Measurements from ENCODE around the gene SMPD4.
A peak's percentile ranks its signal among the peaks of the same experiment; 100 is the strongest.
"Not testable (repeated sequence)": the region's sequence is repeated elsewhere in the genome, so short reads cannot be mapped to it uniquely, and the experiment has no call there.

The SMPD4 gene

DNA sequence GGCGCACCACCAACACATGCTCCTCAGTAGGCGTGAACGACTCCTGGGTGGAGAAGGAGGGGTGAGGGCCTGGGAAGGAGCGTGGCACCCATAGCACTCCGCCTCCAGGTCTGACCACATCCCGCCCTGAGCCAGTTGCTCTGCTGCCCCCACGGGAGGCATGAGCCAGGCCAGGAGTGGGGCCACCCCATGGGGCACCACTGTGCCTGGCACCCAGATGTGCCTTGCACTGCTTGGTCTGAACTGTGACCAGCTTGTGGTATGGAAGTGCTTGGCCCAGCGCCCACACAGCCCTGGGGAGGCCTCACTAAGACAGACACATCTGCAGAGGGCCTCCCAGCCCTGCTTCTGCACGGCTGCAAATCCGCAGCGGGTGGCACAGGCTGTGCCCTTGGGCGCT lies 24.0 kb downstream of the SMPD4 start:
- peak; percentile 24 for DNase-seq

DNA sequence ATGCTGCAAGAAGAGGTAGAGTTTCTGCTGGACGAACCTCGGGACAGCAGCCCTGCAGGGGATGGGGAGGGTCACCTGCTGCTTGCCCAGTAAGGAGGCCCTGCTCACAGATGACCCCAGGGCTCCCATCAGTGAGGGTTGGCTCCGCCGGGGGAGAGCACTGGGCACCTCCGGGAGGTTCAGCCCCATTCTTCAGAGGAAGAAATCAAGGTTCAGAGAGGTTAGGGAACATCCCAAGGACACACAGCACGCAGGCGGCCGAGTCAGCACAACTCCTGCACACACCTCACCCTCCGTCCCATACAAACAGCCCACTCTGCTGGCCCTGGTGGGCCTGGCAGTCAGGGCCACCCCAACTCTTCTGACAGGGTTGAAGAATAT lies 24.8 kb downstream of the SMPD4 start:
- no peak for DNase-seq

DNA sequence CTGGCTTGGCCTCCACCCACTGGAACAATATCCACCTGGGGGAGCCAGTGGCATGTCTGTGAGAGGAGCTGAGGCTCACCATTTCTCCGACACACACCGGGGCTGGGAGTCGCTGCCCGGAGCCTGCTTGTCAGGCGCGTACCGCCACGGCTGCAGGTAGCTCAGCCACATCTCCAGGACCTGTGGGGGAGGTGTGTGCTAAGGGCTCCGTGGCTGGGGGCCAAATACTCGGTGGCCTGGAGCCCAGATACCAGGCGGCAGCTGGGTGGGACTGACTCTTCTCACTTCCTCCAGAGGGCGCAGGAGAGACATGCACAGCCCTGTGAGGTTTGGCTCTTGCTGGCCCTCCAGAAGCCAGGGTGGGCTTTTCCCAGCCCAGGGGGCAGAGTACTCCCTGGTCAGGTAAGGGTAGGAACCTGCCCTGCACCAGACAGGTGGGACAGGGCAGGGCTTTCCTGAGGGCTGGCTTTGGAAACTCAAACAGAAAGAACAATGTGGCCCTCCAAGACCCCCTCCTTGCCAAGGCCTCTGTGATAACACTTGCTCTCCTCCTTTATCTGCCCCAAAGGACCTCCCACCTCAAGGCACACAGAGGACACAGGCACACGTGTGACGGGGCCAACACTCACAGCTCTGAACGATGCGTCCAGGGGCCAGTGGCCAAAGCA lies 25.3 kb downstream of the SMPD4 start:
- DNase-seq: peak; percentile 84

DNA sequence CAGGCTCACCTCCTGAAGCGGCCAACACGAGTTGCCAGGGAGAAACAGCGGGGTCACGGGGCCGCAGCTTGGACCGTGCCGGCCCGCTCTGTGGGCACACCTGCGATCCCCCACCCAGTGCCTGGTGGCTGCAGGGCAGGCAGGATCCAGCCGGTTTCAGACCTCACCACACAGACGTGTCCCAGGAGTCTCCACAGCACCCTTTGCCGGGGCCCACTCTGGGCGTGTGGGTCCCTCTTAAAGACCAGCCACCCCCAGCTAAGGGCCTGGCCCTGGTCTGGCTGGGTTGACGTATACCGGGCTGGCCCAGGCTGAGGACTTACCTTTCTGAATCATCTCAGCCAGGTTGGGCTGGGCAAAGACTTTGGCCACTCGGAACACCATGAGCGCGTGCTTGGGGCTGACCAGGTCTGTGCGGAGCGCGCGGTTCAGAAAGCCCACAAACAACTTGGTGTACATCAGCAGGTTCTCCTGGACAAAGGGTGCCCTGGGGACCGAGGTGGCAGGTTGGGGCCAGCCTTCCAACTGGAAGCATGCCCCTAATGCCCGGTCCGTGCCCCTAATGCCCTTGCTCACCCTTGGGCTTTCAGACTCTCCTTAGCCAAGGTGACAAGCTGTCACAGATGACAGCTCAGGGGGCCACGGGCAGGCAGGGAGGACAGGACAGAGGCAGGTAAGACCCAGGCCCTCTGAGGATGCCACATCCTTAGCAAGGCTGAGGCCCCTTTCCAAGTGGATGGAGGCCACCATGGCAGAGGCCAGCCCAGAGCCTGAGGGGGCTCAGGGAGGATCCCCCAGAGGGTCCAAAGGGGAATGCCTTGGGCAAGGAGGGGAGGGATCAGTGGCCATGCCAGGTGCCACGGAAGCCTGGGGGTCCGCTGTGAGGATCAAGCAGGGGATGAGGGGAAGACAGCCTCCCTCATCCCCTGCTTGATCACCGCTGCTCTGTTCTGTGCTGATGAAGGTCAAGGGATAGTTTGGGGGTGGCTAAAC lies 26.3 kb downstream of the SMPD4 start:
- no peak for DNase-seq

DNA sequence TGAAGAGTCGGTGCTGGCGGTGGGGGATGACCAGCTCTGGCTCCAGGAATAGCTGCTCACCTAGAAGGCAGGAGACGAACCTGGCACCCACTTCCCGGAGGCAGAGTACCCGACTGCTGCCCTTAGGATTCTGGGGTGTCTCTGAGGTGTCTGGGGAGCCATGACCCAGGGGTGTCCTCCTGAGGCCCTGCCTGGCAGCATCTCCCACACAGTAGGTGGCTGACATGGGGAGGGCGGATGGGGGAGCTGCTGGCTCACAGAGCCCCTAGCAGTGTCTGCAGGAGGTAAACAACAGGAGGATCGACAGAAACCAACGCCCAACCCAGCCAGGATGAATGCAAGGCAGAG lies 27.0 kb downstream of the SMPD4 start:
- DNase-seq: not testable (repeated sequence)

DNA sequence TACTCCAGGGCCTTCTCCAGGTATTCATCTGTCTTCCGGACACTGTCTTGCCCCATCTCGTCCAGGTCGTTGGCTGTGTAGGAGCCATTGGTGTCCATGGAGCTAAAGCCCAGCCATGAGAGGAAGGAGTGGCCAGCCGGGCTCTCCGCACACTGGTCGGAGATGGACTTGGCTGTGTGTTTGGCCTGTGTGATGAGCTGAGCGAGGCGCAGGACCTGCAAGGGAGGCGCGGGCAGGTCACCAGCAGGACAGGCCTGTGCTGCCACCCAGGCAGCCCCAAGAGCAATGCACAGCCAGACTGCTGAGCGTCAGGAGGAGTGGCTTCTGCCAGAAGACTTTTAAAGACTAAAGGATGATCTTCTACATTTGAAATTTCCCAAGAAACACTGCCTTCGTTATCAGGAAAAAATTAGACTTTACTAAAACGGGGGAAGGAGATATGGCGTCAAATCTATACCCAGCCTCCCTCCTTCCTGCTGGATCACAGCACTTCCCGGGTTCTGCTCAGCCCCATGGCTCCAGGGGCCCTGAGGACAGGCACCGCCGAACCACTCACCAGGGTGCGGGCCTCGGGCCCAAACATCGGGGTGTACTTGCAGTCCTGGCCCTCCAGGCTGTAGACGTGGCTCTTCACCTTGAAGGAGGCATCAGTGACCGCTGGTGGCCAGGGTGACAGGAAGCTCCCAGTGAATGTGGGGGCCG lies 27.5 kb downstream of the SMPD4 start:
- not testable (repeated sequence) for DNase-seq

DNA sequence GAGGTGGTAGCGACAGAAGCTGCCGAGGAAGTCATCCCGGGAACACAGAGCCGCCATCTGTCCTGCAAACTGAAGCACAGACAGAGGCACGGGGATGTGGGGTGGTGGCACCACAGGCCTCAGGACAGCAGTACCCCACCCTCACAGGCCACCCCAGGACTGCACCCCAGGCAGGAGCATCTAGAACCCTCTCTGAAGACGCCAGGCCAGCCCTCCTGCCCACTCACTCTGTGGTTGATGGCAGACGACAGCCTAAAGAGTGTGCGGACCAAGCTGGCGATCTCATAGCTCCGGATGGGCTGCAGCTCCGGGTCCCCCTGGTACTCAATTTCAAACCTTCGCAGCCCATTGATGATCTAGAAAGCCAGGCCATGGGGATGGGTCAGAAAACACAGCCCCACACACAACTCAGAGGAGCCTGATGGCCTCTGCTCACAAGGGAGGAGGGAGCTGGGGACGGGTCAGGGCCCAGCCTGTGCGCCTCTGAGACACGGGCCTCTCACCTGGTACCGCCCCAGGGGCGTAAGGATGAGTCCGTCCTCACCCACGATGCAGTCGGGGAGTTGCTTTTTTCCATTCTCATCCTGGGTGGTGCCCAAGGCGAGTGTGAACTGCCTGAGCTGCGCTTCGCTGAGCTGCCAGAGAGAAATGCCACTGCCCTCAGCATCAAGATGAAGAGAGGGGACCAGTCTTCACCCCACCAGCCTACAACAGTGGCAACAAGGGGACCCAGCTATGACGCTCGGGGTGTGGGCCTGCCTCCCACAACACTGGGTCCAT lies 28.4 kb downstream of the SMPD4 start:
- no peak for DNase-seq

DNA sequence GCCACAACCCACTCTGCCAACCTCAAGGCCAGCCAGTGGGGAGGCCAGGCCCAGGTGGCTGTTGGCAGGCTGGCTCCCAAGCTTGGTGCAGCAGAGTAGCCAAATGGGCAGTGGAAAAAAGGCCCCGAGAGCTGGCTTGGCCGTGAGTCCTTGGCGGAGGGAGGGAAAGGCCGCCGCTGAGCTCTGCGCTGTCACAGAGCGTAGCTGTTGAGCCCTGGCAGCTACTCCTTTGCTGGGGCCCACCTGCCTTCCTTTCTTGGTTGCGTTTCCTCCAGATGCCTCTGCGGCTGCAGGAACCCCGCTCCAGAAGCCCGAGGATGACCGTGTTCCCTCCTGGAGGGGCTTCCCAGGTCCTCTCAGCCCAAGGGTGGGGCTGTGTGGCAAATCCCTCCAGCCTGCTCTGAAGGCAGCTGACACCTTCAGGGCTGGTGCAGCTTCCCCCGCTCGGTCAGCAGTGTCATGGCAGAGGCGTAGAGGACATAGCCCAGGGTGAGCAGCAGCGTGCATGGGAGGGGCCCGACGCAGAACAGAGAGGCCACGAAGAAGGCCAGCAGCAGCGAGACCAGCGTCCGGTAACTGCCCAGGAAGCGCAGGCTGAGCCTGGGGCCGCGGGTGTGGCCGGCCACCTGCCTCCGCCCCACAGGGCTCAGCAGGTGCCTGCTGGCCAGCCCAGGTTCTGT lies 29.1 kb downstream of the SMPD4 start:
- not testable (repeated sequence) for DNase-seq

DNA sequence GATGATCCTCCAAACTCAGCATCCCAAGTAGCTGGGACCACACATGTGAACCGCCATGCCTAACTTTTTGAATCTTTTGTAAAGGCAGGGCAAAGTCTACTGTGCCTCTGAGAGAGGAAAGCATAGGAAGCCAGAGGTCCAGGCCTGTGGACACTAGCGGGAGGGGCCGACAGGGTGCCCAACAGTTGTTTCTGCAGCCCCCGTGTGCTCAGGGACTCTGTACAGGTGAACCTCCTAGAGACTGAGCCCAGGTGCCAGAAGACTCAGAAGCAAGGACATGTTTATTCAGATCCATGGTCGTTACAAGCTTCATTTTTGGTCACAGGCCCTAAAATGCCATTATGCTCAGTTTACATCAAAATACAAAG lies 30.3 kb downstream of the SMPD4 start:
- not testable (repeated sequence) for DNase-seq

DNA sequence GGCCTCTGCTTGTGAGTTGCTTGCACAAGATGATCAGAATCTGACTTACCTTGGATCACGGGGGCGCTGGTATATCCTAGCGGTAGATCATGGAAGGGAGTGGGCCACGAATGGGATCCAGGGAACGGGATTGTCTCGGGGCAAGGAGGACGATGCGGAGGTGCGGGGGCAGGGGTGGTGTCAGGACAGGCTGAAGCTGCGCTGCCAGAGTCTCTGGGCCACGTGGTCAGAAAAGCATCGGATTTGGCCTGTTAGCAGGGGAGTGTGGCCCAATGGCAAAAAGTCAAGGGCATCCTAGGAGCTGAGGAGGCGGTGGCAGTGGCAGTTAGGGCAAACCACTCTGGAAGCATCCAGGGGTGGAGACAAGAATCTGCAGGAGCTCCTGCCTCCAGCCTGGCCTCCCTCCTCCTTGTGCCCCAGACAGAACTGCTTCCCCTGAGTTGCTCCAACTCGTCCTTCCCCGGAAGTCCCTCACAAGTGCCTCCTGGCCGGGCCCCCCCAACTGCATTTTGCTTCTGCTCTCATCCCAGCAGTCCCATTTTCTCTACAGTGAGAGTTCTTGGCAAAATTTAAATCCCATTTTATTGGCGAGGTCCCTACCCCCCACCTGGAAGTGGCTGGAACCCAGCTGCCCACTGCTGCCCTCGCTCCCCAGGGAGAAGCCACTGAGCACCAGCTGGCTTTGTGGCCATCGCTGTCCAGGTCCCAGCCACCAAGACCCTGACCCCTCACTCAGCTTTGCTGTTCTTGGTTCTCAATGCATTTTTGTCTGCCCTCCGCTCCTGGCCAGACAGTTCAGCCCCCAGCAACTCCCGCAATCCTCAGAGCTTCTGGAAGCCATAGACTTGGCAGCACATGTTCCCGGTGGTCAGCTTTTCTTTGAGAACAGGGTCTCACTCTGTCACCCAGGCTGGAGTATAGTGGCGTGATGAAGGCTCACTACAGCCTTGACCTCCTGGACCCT lies 30.9 kb downstream of the SMPD4 start:
- no peak for DNase-seq

DNA sequence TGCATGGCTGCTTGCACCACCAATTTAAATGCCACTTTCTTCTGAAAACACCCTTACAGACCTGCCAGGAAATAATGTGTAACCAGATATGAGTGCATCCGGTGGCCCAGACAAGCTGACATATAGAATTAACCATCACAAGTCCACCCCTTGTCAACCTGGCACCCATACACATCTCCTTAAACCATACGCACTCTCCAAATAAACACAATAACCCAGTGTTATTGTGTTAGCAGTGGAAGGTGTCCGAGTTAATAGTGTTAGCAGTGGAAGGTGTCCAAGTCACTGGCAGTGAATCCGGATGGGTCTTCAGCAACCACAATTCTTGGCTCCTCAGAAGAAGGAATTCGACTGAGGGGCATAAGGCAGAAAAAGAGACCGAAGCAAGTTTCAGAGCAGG lies 32.9 kb downstream of the SMPD4 start:
- DNase-seq: not testable (repeated sequence)

DNA sequence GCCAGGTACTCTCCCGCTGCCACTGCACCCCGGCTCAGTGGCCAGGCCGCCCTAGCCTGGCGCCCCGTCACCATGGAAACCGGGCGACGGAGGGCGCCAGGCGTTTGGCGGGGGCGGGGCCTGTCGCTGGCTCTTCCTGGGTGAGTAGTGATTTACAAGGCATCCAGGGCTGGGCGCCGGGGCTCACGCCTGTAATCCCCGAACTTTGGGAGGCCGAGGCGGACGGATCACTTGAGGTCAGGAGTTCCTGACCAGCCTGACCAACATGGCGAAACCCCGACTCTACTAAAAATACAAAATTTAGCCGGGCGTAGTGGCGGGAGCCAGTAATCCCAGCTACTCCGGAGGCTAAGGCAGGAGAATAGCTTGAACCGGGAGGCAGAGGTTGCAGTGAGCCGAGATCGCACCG lies 36.4 kb downstream of the SMPD4 start, which contains the start of gene CCDC74B:
CCDC74B (minus strand) TSS at position 107 of the 409 bp plus-strand sequence. CDS start 116 bp downstream, outside the sequence.
- peak; percentile 53 for DNase-seq

DNA sequence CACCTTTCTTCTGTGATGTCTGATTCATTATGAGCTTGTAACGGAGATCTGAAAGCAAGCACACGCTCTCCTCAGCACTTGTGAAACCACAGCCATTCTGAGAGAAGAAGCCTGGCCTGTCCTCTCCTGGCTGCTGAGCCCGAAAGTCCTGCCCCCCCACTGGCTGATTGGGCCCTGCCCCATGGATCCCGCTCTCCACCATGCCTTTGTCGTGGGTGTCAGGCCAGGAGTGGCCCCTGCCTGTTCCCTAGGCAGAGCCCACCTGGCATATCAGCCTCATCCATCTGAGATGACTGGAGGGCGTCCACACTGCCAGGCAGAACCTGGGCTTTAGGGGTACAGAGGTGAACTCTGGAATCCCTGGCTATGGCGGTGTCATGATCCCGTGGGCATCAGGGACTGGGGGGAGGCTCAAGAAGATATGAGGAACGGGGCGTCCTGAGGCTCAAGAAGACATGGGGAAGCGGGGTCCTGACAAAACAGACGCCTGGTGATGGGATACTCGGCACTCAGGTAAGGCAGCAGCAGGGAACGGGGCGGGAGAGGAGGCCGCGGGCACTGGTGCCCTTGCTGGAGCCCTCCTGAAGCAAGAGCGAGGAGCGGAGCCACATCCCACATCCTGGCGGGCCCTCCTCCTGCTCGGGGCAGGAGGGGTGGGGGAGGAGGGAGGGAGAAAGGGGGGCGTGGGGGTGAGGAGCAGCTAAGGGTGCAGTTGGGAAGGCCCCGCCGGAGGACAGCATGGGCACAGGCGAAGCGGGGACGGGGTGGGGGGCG lies 37.9 kb downstream of the SMPD4 start:
- not testable (repeated sequence) for DNase-seq

DNA sequence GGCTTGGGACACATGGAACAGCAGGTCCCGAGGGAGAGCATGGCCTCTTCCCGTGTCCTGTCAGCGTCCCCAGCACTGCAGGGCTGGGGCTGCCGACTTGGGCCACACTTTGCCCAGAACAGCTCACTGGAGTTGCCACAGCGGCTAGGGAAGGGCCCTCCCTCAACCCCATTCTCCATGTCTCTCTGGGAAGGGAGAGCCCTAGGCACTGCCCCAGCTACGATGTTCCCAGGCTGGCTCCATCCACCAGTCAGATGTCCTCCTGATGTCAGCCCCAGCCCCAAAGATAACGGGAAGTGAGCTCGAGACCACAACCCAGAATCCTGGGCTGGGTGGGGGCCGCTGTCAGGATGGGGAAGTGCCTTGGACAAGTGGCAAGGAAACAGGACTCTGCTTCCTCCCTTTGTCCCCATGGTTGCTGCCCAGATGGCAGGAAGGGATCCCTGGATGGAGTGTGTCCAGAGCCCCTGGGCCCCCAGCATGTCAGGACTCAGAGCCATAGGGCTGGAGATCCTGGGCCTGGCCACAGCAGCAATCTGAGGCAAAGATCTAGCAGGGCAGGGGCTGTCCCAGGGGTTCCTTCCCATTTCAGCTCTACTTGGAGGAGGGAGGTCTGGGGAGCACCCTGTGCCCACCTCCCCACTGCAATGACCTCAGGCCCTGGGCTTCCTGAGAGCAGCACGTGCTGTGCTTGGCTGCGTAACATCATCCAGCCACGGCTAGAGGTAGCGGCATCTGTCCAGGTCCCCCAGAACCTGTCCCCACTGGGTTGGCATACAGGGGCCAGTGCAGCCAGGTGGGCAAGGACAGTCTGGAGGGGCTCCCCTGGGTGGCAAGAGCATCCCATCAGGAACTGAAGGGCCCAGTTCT lies 38.8 kb downstream of the SMPD4 start:
- DNase-seq: not testable (repeated sequence)

DNA sequence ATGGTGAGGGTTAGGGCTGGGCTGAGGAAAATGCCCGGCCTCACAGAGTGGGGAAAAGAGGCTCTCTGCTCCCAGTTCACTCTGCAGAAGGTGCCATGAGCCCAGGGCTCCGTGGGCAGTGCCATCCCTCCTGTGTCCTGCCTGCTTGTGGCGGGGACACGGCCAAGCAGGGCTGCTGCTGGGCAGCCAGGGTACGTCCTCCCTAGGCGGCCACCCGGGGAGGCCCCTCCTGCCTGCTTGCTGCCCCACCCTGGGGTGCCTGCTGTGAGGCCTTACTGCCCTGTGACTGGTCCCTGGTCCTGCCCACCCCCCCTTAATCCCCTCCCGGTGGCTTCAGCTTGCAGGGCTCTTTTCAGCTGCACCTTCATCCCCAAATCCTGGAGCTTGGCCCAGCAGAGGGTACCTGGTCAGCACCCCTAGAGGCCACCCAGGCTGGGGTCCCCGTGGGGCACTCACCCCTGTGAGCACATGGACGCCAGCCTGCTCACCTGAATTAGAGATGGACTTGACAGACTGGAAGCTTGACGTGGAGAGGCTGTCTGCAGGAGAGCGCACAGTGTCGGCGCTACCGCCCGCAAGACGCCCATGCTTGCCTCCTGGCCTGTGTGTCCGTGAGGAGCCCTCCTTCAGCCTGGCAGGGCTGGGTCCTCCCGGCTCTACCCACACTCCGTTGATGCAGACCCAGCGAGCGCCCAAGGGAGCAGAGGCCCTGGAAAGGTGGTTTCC lies 39.6 kb downstream of the SMPD4 start:
- DNase-seq: not testable (repeated sequence)

DNA sequence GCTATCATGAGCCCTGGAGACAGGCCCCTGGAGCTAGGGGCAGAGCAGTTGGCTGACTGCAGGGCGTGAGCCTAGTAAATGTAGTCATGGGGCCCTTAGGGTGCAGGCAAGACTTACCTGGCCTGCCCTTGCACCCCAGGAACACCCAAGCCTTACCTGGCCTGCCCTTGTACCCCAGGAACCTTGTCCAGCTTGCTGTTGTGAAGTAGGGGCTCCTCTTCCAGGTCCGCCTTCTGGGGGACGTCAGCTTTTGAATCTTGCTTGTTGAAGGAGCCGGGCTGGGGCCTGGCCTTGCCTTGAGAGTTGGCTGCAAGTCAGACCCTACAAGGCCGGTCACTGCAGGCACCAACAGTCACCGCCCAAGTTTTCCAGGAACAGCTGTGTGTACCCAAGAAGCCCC lies 40.4 kb downstream of the SMPD4 start:
- DNase-seq: not testable (repeated sequence)

DNA sequence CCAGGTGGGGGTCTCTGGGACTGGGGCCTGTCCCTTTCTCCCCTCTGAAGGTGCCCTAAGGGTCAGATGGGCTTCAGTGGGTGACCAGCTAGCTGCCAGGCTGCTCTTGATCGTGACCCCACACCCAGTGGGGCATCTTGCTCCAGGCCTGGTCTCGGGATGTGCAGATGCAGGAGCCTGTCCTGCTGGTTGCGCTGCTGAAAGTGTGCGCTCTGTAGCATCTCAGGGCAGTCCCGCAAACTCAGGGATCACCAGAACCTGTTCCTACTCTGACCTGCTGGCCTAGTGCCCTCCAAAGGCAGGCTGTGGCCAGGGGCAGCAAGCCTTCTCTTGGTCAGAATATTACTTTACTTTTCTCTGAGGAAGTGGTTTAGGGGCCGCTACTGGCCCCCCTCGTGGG lies 40.9 kb downstream of the SMPD4 start:
- not testable (repeated sequence) for DNase-seq
